Measurements from ENCODE around the gene CHKB.
"Not testable (repeated sequence)": the region's sequence is repeated elsewhere in the genome, so short reads cannot be mapped to it uniquely, and the experiment has no call there.

CHKB gene

GRCh38 chr22:50537765-50538164, 44.9 kb downstream of the CHKB start:
- 91 to 92% methylated on average over 13 of the region's 13 CpGs for WGBS, 2 experiments
- Histone ChIP-seq H3K4me3 (ENCODE audit: insufficient read depth, low read depth, low read length) (no peak overlapping the region), H3K27ac (ENCODE audit: insufficient read depth, low read depth, low read length, poor library complexity, severe bottlenecking) (no peak overlapping the region), H3K36me3 (ENCODE audit: control insufficient read depth, insufficient read depth, low read length) (no peaks in the 10 kb centered on the region), H3K27me3 (ENCODE audit: control insufficient read depth, insufficient read depth, low read length, poor library complexity, severe bottlenecking) (peaks cover 9% of the 10 kb centered on the region), H3K9me3 (ENCODE audit: control insufficient read depth, low read length) (no peaks in the 10 kb centered on the region), H3K4me1 (ENCODE audit: control insufficient read depth, insufficient read depth, low read length) (no peaks in the 10 kb centered on the region)

GRCh38 chr22:50536226-50536625, 46.4 kb downstream of the CHKB start:
- H3K9me3 ChIP-seq (ENCODE audit: control insufficient read depth, low read length), result no peaks in the 10 kb centered on the region
- H3K4me3 ChIP-seq (ENCODE audit: insufficient read depth, low read depth, low read length), result no peak overlapping the region
- H3K27ac ChIP-seq (ENCODE audit: insufficient read depth, low read depth, low read length, poor library complexity, severe bottlenecking), result no peak overlapping the region
- peaks cover 5% of the 10 kb centered on the region for H3K4me1 ChIP-seq (ENCODE audit: control insufficient read depth, insufficient read depth, low read length)
- no peaks in the 10 kb centered on the region for H3K36me3 ChIP-seq (ENCODE audit: control insufficient read depth, insufficient read depth, low read length)
- peaks cover 24% of the 10 kb centered on the region for H3K27me3 ChIP-seq (ENCODE audit: control insufficient read depth, insufficient read depth, low read length, poor library complexity, severe bottlenecking)
- WGBS, 2 experiments, result 93 to 98% methylated on average over 3 of the region's 3 CpGs

GRCh38 chr22:50535113-50535512, 47.5 kb downstream of the CHKB start:
- Histone ChIP-seq H3K4me1 (ENCODE audit: control insufficient read depth, insufficient read depth, low read length) (peaks cover 13% of the 10 kb centered on the region), H3K27ac (ENCODE audit: insufficient read depth, low read depth, low read length, poor library complexity, severe bottlenecking) (no peak overlapping the region), H3K27me3 (ENCODE audit: control insufficient read depth, insufficient read depth, low read length, poor library complexity, severe bottlenecking) (peaks cover 35% of the 10 kb centered on the region), H3K36me3 (ENCODE audit: control insufficient read depth, insufficient read depth, low read length) (no peaks in the 10 kb centered on the region), H3K9me3 (ENCODE audit: control insufficient read depth, low read length) (no peaks in the 10 kb centered on the region), H3K4me3 (ENCODE audit: insufficient read depth, low read depth, low read length) (no peak overlapping the region)
- WGBS, 2 experiments, result 91 to 94% methylated on average over 6 to 8 of the region's 8 CpGs

GRCh38 chr22:50533856-50534711, 48.6 kb downstream of the CHKB start:
- not testable (repeated sequence) for H3K9me3 ChIP-seq (ENCODE audit: control insufficient read depth, low read length); H3K36me3 ChIP-seq (ENCODE audit: control insufficient read depth, insufficient read depth, low read length); H3K4me3 ChIP-seq (ENCODE audit: insufficient read depth, low read depth, low read length); H3K27ac ChIP-seq (ENCODE audit: insufficient read depth, low read depth, low read length, poor library complexity, severe bottlenecking)
- peaks cover 13% of the 10 kb centered on the region for H3K4me1 ChIP-seq (ENCODE audit: control insufficient read depth, insufficient read depth, low read length)
- 70 to 73% methylated on average over 20 to 21 of the region's 21 CpGs for WGBS, 2 experiments
- H3K27me3 ChIP-seq (ENCODE audit: control insufficient read depth, insufficient read depth, low read length, poor library complexity, severe bottlenecking), result peaks cover 46% of the 10 kb centered on the region

GRCh38 chr22:50532824-50533796, 49.5 kb downstream of the CHKB start:
- WGBS, 2 experiments, result 91 to 93% methylated on average over 18 to 19 of the region's 19 CpGs
- H3K27ac ChIP-seq (ENCODE audit: insufficient read depth, low read depth, low read length, poor library complexity, severe bottlenecking), result no peak overlapping the region
- peaks cover 13% of the 10 kb centered on the region for H3K4me1 ChIP-seq (ENCODE audit: control insufficient read depth, insufficient read depth, low read length)
- H3K27me3 ChIP-seq (ENCODE audit: control insufficient read depth, insufficient read depth, low read length, poor library complexity, severe bottlenecking), result peaks cover 56% of the 10 kb centered on the region
- H3K36me3 ChIP-seq (ENCODE audit: control insufficient read depth, insufficient read depth, low read length), result no peaks in the 10 kb centered on the region
- H3K4me3 ChIP-seq (ENCODE audit: insufficient read depth, low read depth, low read length), result no peak overlapping the region
- H3K9me3 ChIP-seq (ENCODE audit: control insufficient read depth, low read length), result no peaks in the 10 kb centered on the region

- H3K4me3 ChIP-seq (ENCODE audit: insufficient read depth, low read depth, low read length), result peak overlapping the region; percentile 41
- WGBS, 2 experiments, result 4 to 6% methylated on average over 53 to 56 of the region's 56 CpGs
- H3K9me3 ChIP-seq (ENCODE audit: control insufficient read depth, low read length), result no peaks in the 10 kb centered on the region
- H3K4me1 ChIP-seq (ENCODE audit: control insufficient read depth, insufficient read depth, low read length), result peaks cover 13% of the 10 kb centered on the region
- H3K27me3 ChIP-seq (ENCODE audit: control insufficient read depth, insufficient read depth, low read length, poor library complexity, severe bottlenecking), result peaks cover 65% of the 10 kb centered on the region
- no peaks in the 10 kb centered on the region for H3K36me3 ChIP-seq (ENCODE audit: control insufficient read depth, insufficient read depth, low read length)
- no peak overlapping the region for H3K27ac ChIP-seq (ENCODE audit: insufficient read depth, low read depth, low read length, poor library complexity, severe bottlenecking)
Observed at GRCh38 chr22:50531962-50532674, 50.5 kb downstream of the CHKB start.

GRCh38 chr22:50531546-50531961, 51.1 kb downstream of the CHKB start:
- Histone ChIP-seq H3K36me3 (ENCODE audit: control insufficient read depth, insufficient read depth, low read length) (no peaks in the 10 kb centered on the region), H3K27me3 (ENCODE audit: control insufficient read depth, insufficient read depth, low read length, poor library complexity, severe bottlenecking) (peaks cover 71% of the 10 kb centered on the region), H3K4me3 (ENCODE audit: insufficient read depth, low read depth, low read length) (peak overlapping the region; percentile 41), H3K27ac (ENCODE audit: insufficient read depth, low read depth, low read length, poor library complexity, severe bottlenecking) (no peak overlapping the region), H3K4me1 (ENCODE audit: control insufficient read depth, insufficient read depth, low read length) (peaks cover 14% of the 10 kb centered on the region), H3K9me3 (ENCODE audit: control insufficient read depth, low read length) (no peaks in the 10 kb centered on the region)
- 5% methylated on average over 44 of the region's 44 CpGs for WGBS, 2 experiments

GRCh38 chr22:50530877-50531545, 51.6 kb downstream of the CHKB start:
- Histone ChIP-seq H3K4me3 (ENCODE audit: insufficient read depth, low read depth, low read length) (peak overlapping the region; percentile 41), H3K9me3 (ENCODE audit: control insufficient read depth, low read length) (no peaks in the 10 kb centered on the region), H3K27ac (ENCODE audit: insufficient read depth, low read depth, low read length, poor library complexity, severe bottlenecking) (no peak overlapping the region), H3K36me3 (ENCODE audit: control insufficient read depth, insufficient read depth, low read length) (no peaks in the 10 kb centered on the region), H3K4me1 (ENCODE audit: control insufficient read depth, insufficient read depth, low read length) (peaks cover 16% of the 10 kb centered on the region), H3K27me3 (ENCODE audit: control insufficient read depth, insufficient read depth, low read length, poor library complexity, severe bottlenecking) (peaks cover 72% of the 10 kb centered on the region)
- WGBS, 2 experiments, result 17% methylated on average over 53 of the region's 53 CpGs

GRCh38 chr22:50530580-50530876, 52.1 kb downstream of the CHKB start:
- Histone ChIP-seq H3K27me3 (ENCODE audit: control insufficient read depth, insufficient read depth, low read length, poor library complexity, severe bottlenecking) (peaks cover 72% of the 10 kb centered on the region), H3K4me3 (ENCODE audit: insufficient read depth, low read depth, low read length) (peak overlapping the region; percentile 27), H3K4me1 (ENCODE audit: control insufficient read depth, insufficient read depth, low read length) (peaks cover 16% of the 10 kb centered on the region), H3K27ac (ENCODE audit: insufficient read depth, low read depth, low read length, poor library complexity, severe bottlenecking) (no peak overlapping the region), H3K9me3 (ENCODE audit: control insufficient read depth, low read length) (no peaks in the 10 kb centered on the region), H3K36me3 (ENCODE audit: control insufficient read depth, insufficient read depth, low read length) (no peaks in the 10 kb centered on the region)
- 9% methylated on average over 21 of the region's 21 CpGs for WGBS, 2 experiments

Measured in ectodermal cell (in vitro differentiated cells).